Gastroesophageal sphincter (tissue), 3 donors: ENCODE results near the gene HECW1.

ENCODE experiments used
- CTCF ChIP-seq, 4 experiments: fragments of 200-600 bp in 2 of 4; fragments of 450-650 bp in 2 of 4; sonication (generic) in 1 of 4; IDR thresholded peaks; one replicate each; pipeline ENCODE4 v1.5.1; 2017 to 2019; ENCODE audit warnings: antibody characterized with exemption in 4 of 4, mild to moderate bottlenecking in 2 of 4, moderate library complexity in 2 of 4
- EP300 ChIP-seq: sonication (generic); formaldehyde crosslinking; IDR thresholded peaks from one replicate; pipeline ENCODE4 v1.6.1; 2017; ENCODE audit warnings: antibody characterized with exemption, mild to moderate bottlenecking
- POLR2A ChIP-seq, 2 donors: fragments of 450-650 bp; IDR thresholded peaks; one replicate each; pipeline ENCODE4 v1.6.1; 2017; ENCODE audit warnings: antibody characterized with exemption in 2 of 2, mild to moderate bottlenecking in 2 of 2, moderate library complexity in 1 of 2
- POLR2AphosphoS5 ChIP-seq: sonication (generic); formaldehyde crosslinking; IDR thresholded peaks from one replicate; pipeline ENCODE4 v1.6.1; 2017; ENCODE audit warnings: antibody characterized with exemption

GRCh38 chr7:43362652-43363034 lies 250.2 kb downstream of the HECW1 start:
- TF ChIP-seq POLR2A (IDR thresholded peaks at IDR 0.05) (no peak), CTCF (IDR thresholded peaks at IDR 0.05) (no peak), POLR2AphosphoS5 (no peak), EP300 (no peak)
